PFSK-1 (cell line): Measurements from ENCODE around the gene MLXIPL.

ENCODE experiments used
- FOXP2 ChIP-seq: optimal IDR thresholded peaks from 2 replicates; pipeline ENCODE3; 2011; ENCODE audit warnings: borderline replicate concordance, control low read depth, inconsistent platforms; ENCODE audit not compliant: insufficient read depth; ENCODE audit errors: extremely low read length, extremely low read depth
- POLR2AphosphoS5 ChIP-seq: IDR thresholded peaks from 2 replicates; pipeline ENCODE4 v1.6.1; 2012; ENCODE audit warnings: low read depth, mild to moderate bottlenecking, control low read depth, low read length, moderate library complexity
- REST ChIP-seq, 2 experiments: IDR thresholded peaks; 2 replicates each; pipeline versions ENCODE4 v1.6.1 to v1.8.0; 2011 to 2012; ENCODE audit warnings: low read depth in 2 of 2, low read length in 2 of 2, control low read depth in 1 of 2, inconsistent platforms in 1 of 2, mild to moderate bottlenecking in 1 of 2, moderate library complexity in 1 of 2; ENCODE audit not compliant: insufficient read depth in 1 of 2
- SIN3A ChIP-seq: IDR thresholded peaks from 2 replicates; pipeline ENCODE4 v1.6.1; 2012; ENCODE audit warnings: mild to moderate bottlenecking, low read length, moderate library complexity, borderline replicate concordance; ENCODE audit not compliant: insufficient read depth
- TAF1 ChIP-seq: IDR thresholded peaks from 2 replicates; pipeline ENCODE4 v1.6.1; 2012; ENCODE audit warnings: low read length, control low read depth, borderline replicate concordance; ENCODE audit not compliant: insufficient read depth

GRCh38 chr7:73570977-73571376, 53.3 kb downstream of the MLXIPL start:
- no peak for TF ChIP-seq TAF1
- no peak for TF ChIP-seq REST (IDR thresholded peaks at IDR 0.05; ENCODE audit: insufficient read depth in 1 of 2, low read depth in 2 of 2, low read length in 2 of 2)
- no peak for TF ChIP-seq POLR2AphosphoS5
- no peak for TF ChIP-seq SIN3A
- no peak for TF ChIP-seq FOXP2
